Measurements from ENCODE around the gene SCAF4.
"Not testable (repeated sequence)": the region's sequence is repeated elsewhere in the genome, so short reads cannot be mapped to it uniquely, and the experiment has no call there.

SCAF4 gene

GRCh38 chr21:31737586-31738397 lies 5.9 kb upstream of the SCAF4 start:
- not testable (repeated sequence) for H3K27me3 ChIP-seq (ENCODE audit: insufficient read depth, low read length); H3K36me3 ChIP-seq (ENCODE audit: insufficient read depth, low read length); H3K79me2 ChIP-seq (ENCODE audit: control insufficient read depth, insufficient read depth, low read length, unreplicated experiment); H2AFZ ChIP-seq (ENCODE audit: low read length, unreplicated experiment); H3K4me3 ChIP-seq (ENCODE audit: low read depth, low read length)
- peaks cover 19% of the 10 kb centered on the region for H3K4me1 ChIP-seq (ENCODE audit: control insufficient read depth, insufficient read depth, low read length, unreplicated experiment)
- peak overlapping the region; percentile 72 for H3K27ac ChIP-seq (ENCODE audit: low read depth, low read length)

- peaks cover 20% of the 10 kb centered on the region for H3K79me2 ChIP-seq (ENCODE audit: control insufficient read depth, insufficient read depth, low read length, unreplicated experiment)
- peaks cover 22% of the 10 kb centered on the region for H3K4me1 ChIP-seq (ENCODE audit: control insufficient read depth, insufficient read depth, low read length, unreplicated experiment)
- no peaks in the 10 kb centered on the region for H3K36me3 ChIP-seq (ENCODE audit: insufficient read depth, low read length)
- H3K27me3 ChIP-seq (ENCODE audit: insufficient read depth, low read length): no peaks in the 10 kb centered on the region
- H2AFZ ChIP-seq (ENCODE audit: low read length, unreplicated experiment): no peak overlapping the region
- H3K27ac ChIP-seq (ENCODE audit: low read depth, low read length): no peak overlapping the region
- no peak overlapping the region for H3K4me3 ChIP-seq (ENCODE audit: low read depth, low read length)
Observed at GRCh38 chr21:31735511-31735992, 3.6 kb upstream of the SCAF4 start.

GRCh38 chr21:31733551-31734149 lies 1.7 kb upstream of the SCAF4 start:
- H3K27ac ChIP-seq (ENCODE audit: low read depth, low read length): no peak overlapping the region
- peak overlapping the region; percentile 88; the same call in 1 of the 2 replicates for H3K4me3 ChIP-seq (ENCODE audit: low read depth, low read length)
- no peaks in the 10 kb centered on the region for H3K36me3 ChIP-seq (ENCODE audit: insufficient read depth, low read length)
- no peaks in the 10 kb centered on the region for H3K27me3 ChIP-seq (ENCODE audit: insufficient read depth, low read length)
- no peak overlapping the region for H2AFZ ChIP-seq (ENCODE audit: low read length, unreplicated experiment)
- H3K79me2 ChIP-seq (ENCODE audit: control insufficient read depth, insufficient read depth, low read length, unreplicated experiment): peaks cover 39% of the 10 kb centered on the region
- peaks cover 33% of the 10 kb centered on the region for H3K4me1 ChIP-seq (ENCODE audit: control insufficient read depth, insufficient read depth, low read length, unreplicated experiment)

- peak overlapping the region; percentile 95 for H2AFZ ChIP-seq (ENCODE audit: low read length, unreplicated experiment)
- H3K4me3 ChIP-seq (ENCODE audit: low read depth, low read length): peak overlapping the region; percentile 88
Observed at GRCh38 chr21:31732597-31733550, 956 bp upstream of the SCAF4 start.

GRCh38 chr21:31731056-31731856 lies 662 bp downstream of the SCAF4 start:
- H2AFZ ChIP-seq (ENCODE audit: low read length, unreplicated experiment): peak overlapping the region; percentile 67
- H3K27ac ChIP-seq (ENCODE audit: low read depth, low read length): peak overlapping the region; percentile 86
- peak overlapping the region; percentile 79 for H3K4me3 ChIP-seq (ENCODE audit: low read depth, low read length)
- H3K79me2 ChIP-seq (ENCODE audit: control insufficient read depth, insufficient read depth, low read length, unreplicated experiment): peaks cover 63% of the 10 kb centered on the region
- H3K36me3 ChIP-seq (ENCODE audit: insufficient read depth, low read length): no peaks in the 10 kb centered on the region
- no peaks in the 10 kb centered on the region for H3K27me3 ChIP-seq (ENCODE audit: insufficient read depth, low read length)
- peaks cover 25% of the 10 kb centered on the region for H3K4me1 ChIP-seq (ENCODE audit: control insufficient read depth, insufficient read depth, low read length, unreplicated experiment)

More at GRCh38 chr21:31732597-31733550, 956 bp upstream of the SCAF4 start:
- H3K27ac ChIP-seq (ENCODE audit: low read depth, low read length): peak overlapping the region; percentile 69
- no peaks in the 10 kb centered on the region for H3K27me3 ChIP-seq (ENCODE audit: insufficient read depth, low read length)
- peaks cover 33% of the 10 kb centered on the region for H3K4me1 ChIP-seq (ENCODE audit: control insufficient read depth, insufficient read depth, low read length, unreplicated experiment)
- H3K79me2 ChIP-seq (ENCODE audit: control insufficient read depth, insufficient read depth, low read length, unreplicated experiment): peaks cover 46% of the 10 kb centered on the region
- no peaks in the 10 kb centered on the region for H3K36me3 ChIP-seq (ENCODE audit: insufficient read depth, low read length)

- no peak overlapping the region for H2AFZ ChIP-seq (ENCODE audit: low read length, unreplicated experiment)
- peaks cover 67% of the 10 kb centered on the region for H3K79me2 ChIP-seq (ENCODE audit: control insufficient read depth, insufficient read depth, low read length, unreplicated experiment)
- H3K27me3 ChIP-seq (ENCODE audit: insufficient read depth, low read length): no peaks in the 10 kb centered on the region
- H3K4me1 ChIP-seq (ENCODE audit: control insufficient read depth, insufficient read depth, low read length, unreplicated experiment): peaks cover 25% of the 10 kb centered on the region
- H3K36me3 ChIP-seq (ENCODE audit: insufficient read depth, low read length): no peaks in the 10 kb centered on the region
- peak overlapping the region; percentile 86; the same call in 1 of the 2 replicates for H3K27ac ChIP-seq (ENCODE audit: low read depth, low read length)
- peak overlapping the region; percentile 79 for H3K4me3 ChIP-seq (ENCODE audit: low read depth, low read length)
Observed at GRCh38 chr21:31730712-31731055, 1.2 kb downstream of the SCAF4 start.

- Histone ChIP-seq H3K4me3 (ENCODE audit: low read depth, low read length) (peak overlapping the region; percentile 79), H3K79me2 (ENCODE audit: control insufficient read depth, insufficient read depth, low read length, unreplicated experiment) (peaks cover 76% of the 10 kb centered on the region), H3K4me1 (ENCODE audit: control insufficient read depth, insufficient read depth, low read length, unreplicated experiment) (peaks cover 25% of the 10 kb centered on the region), H3K36me3 (ENCODE audit: insufficient read depth, low read length) (no peaks in the 10 kb centered on the region), H2AFZ (ENCODE audit: low read length, unreplicated experiment) (no peak overlapping the region), H3K27ac (ENCODE audit: low read depth, low read length) (no peak overlapping the region), H3K27me3 (ENCODE audit: insufficient read depth, low read length) (no peaks in the 10 kb centered on the region)
Observed at GRCh38 chr21:31729622-31730343, 2.1 kb downstream of the SCAF4 start.

- Histone ChIP-seq H2AFZ (ENCODE audit: low read length, unreplicated experiment) (no peak overlapping the region), H3K4me1 (ENCODE audit: control insufficient read depth, insufficient read depth, low read length, unreplicated experiment) (peaks cover 25% of the 10 kb centered on the region), H3K27ac (ENCODE audit: low read depth, low read length) (no peak overlapping the region), H3K27me3 (ENCODE audit: insufficient read depth, low read length) (no peaks in the 10 kb centered on the region), H3K79me2 (ENCODE audit: control insufficient read depth, insufficient read depth, low read length, unreplicated experiment) (peaks cover 84% of the 10 kb centered on the region), H3K36me3 (ENCODE audit: insufficient read depth, low read length) (no peaks in the 10 kb centered on the region), H3K4me3 (ENCODE audit: low read depth, low read length) (peak overlapping the region; percentile 79)
Observed at GRCh38 chr21:31728952-31729351, 3.0 kb downstream of the SCAF4 start.

GRCh38 chr21:31728191-31728590 lies 3.7 kb downstream of the SCAF4 start:
- H3K27me3 ChIP-seq (ENCODE audit: insufficient read depth, low read length): no peaks in the 10 kb centered on the region
- no peak overlapping the region for H2AFZ ChIP-seq (ENCODE audit: low read length, unreplicated experiment)
- no peaks in the 10 kb centered on the region for H3K36me3 ChIP-seq (ENCODE audit: insufficient read depth, low read length)
- H3K79me2 ChIP-seq (ENCODE audit: control insufficient read depth, insufficient read depth, low read length, unreplicated experiment): peaks cover 85% of the 10 kb centered on the region
- H3K4me1 ChIP-seq (ENCODE audit: control insufficient read depth, insufficient read depth, low read length, unreplicated experiment): peaks cover 18% of the 10 kb centered on the region
- no peak overlapping the region for H3K27ac ChIP-seq (ENCODE audit: low read depth, low read length)
- no peak overlapping the region for H3K4me3 ChIP-seq (ENCODE audit: low read depth, low read length)
